Mammary epithelial cell (primary cell): ENCODE measurements around the gene PTCH2.

ENCODE experiments used
- EZH2 ChIP-seq: IDR thresholded peaks from 2 replicates; pipeline ENCODE4 v1.6.1; 2012; ENCODE audit warnings: low read length, inconsistent platforms, borderline replicate concordance
- TF ChIP-seq, protein P1 (sequence below), 2 donors: IDR thresholded peaks in 1 of 2; conservative IDR thresholded peaks in 1 of 2; 2 replicates each; pipeline ENCODE4 v1.5.1; 2011 to 2012; ENCODE audit warnings: inconsistent platforms in 2 of 2, low read length in 2 of 2, mild to moderate bottlenecking in 2 of 2, control low read depth in 1 of 2, low read depth in 1 of 2; ENCODE audit not compliant: insufficient read depth in 1 of 2; ENCODE audit errors: extremely low read depth in 1 of 2

DNA sequence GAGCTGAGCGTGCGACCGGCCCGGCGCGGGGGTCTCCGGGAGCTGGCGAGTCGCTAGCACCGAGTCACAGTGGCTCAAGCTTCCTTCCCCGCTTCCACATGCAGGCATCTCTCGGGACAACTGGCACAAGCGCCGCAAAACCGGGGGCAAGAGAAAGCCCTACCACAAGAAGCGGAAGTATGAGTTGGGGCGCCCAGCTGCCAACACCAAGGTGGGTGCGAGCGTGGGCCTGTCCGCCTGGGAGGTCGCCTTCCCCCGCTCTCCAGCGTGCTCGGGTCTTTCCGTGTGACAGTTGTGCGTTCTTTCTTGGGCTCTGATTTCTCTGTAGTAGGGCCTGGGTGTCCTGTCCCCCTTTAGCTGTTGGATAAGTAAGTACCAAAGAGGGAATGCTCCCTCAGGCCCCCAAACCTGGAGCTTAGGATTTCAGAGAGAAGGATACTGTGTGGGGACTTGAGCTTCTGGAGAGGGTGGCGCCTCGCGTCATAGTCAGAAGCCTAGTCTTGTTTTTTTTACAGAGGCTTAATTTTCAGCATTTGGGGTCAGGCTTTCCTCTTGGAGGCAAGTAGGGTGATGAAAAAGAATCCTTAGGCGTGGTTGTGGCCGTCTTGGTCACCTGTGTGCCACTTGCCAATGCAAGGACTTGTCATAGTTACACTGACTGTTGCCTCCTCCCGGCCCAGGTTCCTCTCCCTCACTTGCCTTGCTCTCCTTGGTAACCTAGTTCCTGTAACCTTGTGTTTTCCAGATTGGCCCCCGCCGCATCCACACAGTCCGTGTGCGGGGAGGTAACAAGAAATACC, 66.9 kb downstream of the PTCH2 start:
- TF ChIP-seq, protein P1, sequence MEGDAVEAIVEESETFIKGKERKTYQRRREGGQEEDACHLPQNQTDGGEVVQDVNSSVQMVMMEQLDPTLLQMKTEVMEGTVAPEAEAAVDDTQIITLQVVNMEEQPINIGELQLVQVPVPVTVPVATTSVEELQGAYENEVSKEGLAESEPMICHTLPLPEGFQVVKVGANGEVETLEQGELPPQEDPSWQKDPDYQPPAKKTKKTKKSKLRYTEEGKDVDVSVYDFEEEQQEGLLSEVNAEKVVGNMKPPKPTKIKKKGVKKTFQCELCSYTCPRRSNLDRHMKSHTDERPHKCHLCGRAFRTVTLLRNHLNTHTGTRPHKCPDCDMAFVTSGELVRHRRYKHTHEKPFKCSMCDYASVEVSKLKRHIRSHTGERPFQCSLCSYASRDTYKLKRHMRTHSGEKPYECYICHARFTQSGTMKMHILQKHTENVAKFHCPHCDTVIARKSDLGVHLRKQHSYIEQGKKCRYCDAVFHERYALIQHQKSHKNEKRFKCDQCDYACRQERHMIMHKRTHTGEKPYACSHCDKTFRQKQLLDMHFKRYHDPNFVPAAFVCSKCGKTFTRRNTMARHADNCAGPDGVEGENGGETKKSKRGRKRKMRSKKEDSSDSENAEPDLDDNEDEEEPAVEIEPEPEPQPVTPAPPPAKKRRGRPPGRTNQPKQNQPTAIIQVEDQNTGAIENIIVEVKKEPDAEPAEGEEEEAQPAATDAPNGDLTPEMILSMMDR (conservative IDR thresholded peaks at IDR 0.05 in 1 of 2, IDR thresholded peaks at IDR 0.05 in 1 of 2; ENCODE audit: extremely low read depth in 1 of 2, insufficient read depth in 1 of 2, low read depth in 1 of 2, low read length in 2 of 2) = no peak
- TF ChIP-seq EZH2 = no peak
